Liver (tissue), 3 donors: Measurements from ENCODE around the gene FTO.

Experiments
- TAF1 ChIP-seq: conservative IDR thresholded peaks from 2 replicates; pipeline ENCODE4 v1.6.1; 2016; ENCODE audit warnings: antibody characterized with exemption, mild to moderate bottlenecking
- YY1 ChIP-seq: IDR thresholded peaks from 2 replicates; pipeline ENCODE4 v1.6.1; 2016; ENCODE audit warnings: antibody characterized with exemption, mild to moderate bottlenecking
- TF ChIP-seq, protein P1 (sequence below): fragments of 150-350 bp; IDR thresholded peaks from 2 replicates; pipeline ENCODE4 v1.5.1; 2017; ENCODE audit warnings: improper control_type of control experiment, low read depth, low read length; ENCODE audit not compliant: missing input control
- donor health status: healthy.
- donor health status: healthy.

DNA sequence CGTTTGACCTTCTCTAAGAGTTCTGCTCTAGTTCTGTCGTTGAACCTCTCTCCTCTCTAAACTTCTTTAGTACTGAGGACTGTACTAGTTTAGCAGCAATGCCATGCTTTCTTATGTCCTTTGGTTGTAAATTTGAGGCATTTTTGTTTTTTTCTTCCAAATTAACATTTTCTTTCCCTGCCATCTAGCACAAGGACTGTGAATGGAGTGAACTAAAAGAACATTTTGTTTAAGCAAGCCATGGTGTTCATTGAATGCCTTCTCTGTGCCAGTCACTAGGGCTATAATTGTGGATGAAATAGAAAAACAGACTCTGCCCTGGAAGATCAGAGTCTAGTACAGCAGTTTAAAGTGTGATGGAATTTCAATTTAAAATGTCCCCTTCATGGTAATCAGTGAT, 137.9 kb downstream of the FTO start:
- no peak for TF ChIP-seq YY1
- TF ChIP-seq, protein P1, sequence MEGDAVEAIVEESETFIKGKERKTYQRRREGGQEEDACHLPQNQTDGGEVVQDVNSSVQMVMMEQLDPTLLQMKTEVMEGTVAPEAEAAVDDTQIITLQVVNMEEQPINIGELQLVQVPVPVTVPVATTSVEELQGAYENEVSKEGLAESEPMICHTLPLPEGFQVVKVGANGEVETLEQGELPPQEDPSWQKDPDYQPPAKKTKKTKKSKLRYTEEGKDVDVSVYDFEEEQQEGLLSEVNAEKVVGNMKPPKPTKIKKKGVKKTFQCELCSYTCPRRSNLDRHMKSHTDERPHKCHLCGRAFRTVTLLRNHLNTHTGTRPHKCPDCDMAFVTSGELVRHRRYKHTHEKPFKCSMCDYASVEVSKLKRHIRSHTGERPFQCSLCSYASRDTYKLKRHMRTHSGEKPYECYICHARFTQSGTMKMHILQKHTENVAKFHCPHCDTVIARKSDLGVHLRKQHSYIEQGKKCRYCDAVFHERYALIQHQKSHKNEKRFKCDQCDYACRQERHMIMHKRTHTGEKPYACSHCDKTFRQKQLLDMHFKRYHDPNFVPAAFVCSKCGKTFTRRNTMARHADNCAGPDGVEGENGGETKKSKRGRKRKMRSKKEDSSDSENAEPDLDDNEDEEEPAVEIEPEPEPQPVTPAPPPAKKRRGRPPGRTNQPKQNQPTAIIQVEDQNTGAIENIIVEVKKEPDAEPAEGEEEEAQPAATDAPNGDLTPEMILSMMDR = no peak
- TF ChIP-seq TAF1 = no peak
